K562 (cell line): ENCODE measurements around the gene ST6GALNAC3. TPM values are rescaled to one million over a fixed set of nuclear protein-coding genes. Genes with fewer than 3 reads are reported as not detected.

Source experiments
- ATAC-seq: fragments of 200-7000 bp; cut with Tn5 transposase; 3 replicates; pipeline ENCODE4 v1.9.1; 2020; ENCODE audit warnings: moderate library complexity
- BruUV-seq: library from RNA; stranded (reverse); fragments of 400-500 nt; replicated peaks from 2 replicates; lab custom pipeline; 2021; lab: Mats Ljungman, UMichigan
- CTCF ChIA-PET: fragments of 300-600 bp; formaldehyde crosslinking; extraction: SDS; loops from one replicate; lab custom pipeline; 2021; ENCODE audit warnings: low intra/inter-chr PET ratio; lab: Yijun Ruan, JAX
- POLR2A ChIA-PET: fragments of 300-600, 350-650 bp; sonication (Branson Sonifier 250); formaldehyde crosslinking; extraction: SDS; loops from one replicate; lab custom pipeline; 2021; ENCODE audit warnings: antibody characterized with exemption, inconsistent platforms; lab: Yijun Ruan, JAX
- DNase-seq, 4 experiments: peaks; one replicate each; pipeline versions ENCODE4 v3.0.0 to v3.0.0-alpha.2; 2011 to 2018; ENCODE audit warnings: low spot score in 3 of 4, mixed read lengths in 3 of 4; ENCODE audit errors: extremely low read depth in 1 of 4
- FAIRE-seq: peaks from 2 replicates; lab custom pipeline; 2011; peaks lifted over from hg19 to GRCh38; lab: Jason Lieb, UNC
- H2AFZ ChIP-seq: 2 replicates; pipeline ENCODE4 v1.6.0; 2011; ENCODE audit warnings: low read depth, low read length, control low read depth, inconsistent platforms
- H3K27ac ChIP-seq: fragments of 200-600 bp; 3 replicates; pipeline ENCODE4 v1.8.0; 2011; ENCODE audit warnings: low read depth, mild to moderate bottlenecking, control low read depth, inconsistent platforms, low read length, moderate library complexity, mixed read lengths; ENCODE audit errors: extremely low read depth
- H3K27me3 ChIP-seq, 2 experiments: fragments of 300-600 bp in 1 of 2; 2 replicates in 1 of 2; 3 replicates in 1 of 2; pipeline versions ENCODE4 v1.6.0 to v1.8.0; 2011; ENCODE audit warnings: inconsistent platforms in 2 of 2, low read length in 2 of 2, mild to moderate bottlenecking in 1 of 2, mixed read lengths in 1 of 2, moderate library complexity in 1 of 2; ENCODE audit not compliant: control insufficient read depth in 2 of 2, insufficient read depth in 2 of 2
- H3K36me3 ChIP-seq: fragments of 300-600 bp; 3 replicates; pipeline ENCODE4 v1.8.0; 2011; ENCODE audit warnings: mild to moderate bottlenecking, low read length, inconsistent platforms; ENCODE audit not compliant: control insufficient read depth, insufficient read depth
- H3K4me1 ChIP-seq, 2 experiments: fragments of 200-600 bp in 1 of 2; replicated peaks in 1 of 2; 2 replicates in 1 of 2; 3 replicates in 1 of 2; pipeline versions ENCODE4 v1.5.1 to v1.8.0; 2011; ENCODE audit warnings: inconsistent platforms in 2 of 2, low read length in 2 of 2, mild to moderate bottlenecking in 1 of 2, mixed read lengths in 1 of 2, moderate library complexity in 1 of 2; ENCODE audit not compliant: control insufficient read depth in 2 of 2, insufficient read depth in 2 of 2
- H3K4me2 ChIP-seq: 2 replicates; pipeline ENCODE4 v1.6.1; 2011; ENCODE audit warnings: low read length, control low read depth, inconsistent platforms, mixed read lengths; ENCODE audit not compliant: insufficient read depth
- H3K4me3 ChIP-seq: fragments of 200-600 bp; sonication (generic), shearing (Covaris generic); 2 replicates; pipeline ENCODE4 v1.5.1; 2016; ENCODE audit warnings: control low read depth, inconsistent platforms
- H3K79me2 ChIP-seq: fragments of 200-600 bp; 3 replicates; pipeline ENCODE4 v1.8.0; 2011; ENCODE audit warnings: low read length, inconsistent platforms; ENCODE audit not compliant: control insufficient read depth, insufficient read depth
- H3K9ac ChIP-seq, 2 experiments: 2 replicates each; pipeline versions ENCODE4 v1.6.0 to v1.6.1; 2011; ENCODE audit warnings: low read depth in 2 of 2, low read length in 2 of 2, control low read depth in 1 of 2, inconsistent platforms in 1 of 2, mild to moderate bottlenecking in 1 of 2, mixed read lengths in 1 of 2; ENCODE audit not compliant: insufficient read depth in 1 of 2
- H3K9me1 ChIP-seq: one replicate; pipeline ENCODE4 v1.6.0; 2011; ENCODE audit warnings: inconsistent platforms, mild to moderate bottlenecking, low read length, moderate library complexity; ENCODE audit not compliant: control insufficient read depth, insufficient read depth
- H3K9me3 ChIP-seq: replicated peaks from 2 replicates; pipeline ENCODE4 v1.5.1; 2011; ENCODE audit warnings: low read depth, low read length, inconsistent platforms; ENCODE audit not compliant: control insufficient read depth, insufficient read depth
- H4K20me1 ChIP-seq: replicated peaks from 2 replicates; pipeline ENCODE4 v1.6.1; 2011; ENCODE audit warnings: low read length, inconsistent platforms, mixed read lengths; ENCODE audit not compliant: control insufficient read depth, insufficient read depth
- BRD4 ChIP-seq: fragments of 200-600 bp; sonication (generic); IDR thresholded peaks from 2 replicates; pipeline ENCODE4 v1.6.1; 2017; ENCODE audit warnings: inconsistent platforms
- CEBPG ChIP-seq, 3 experiments: fragments of 200-800 bp in 1 of 3; sonication (Bioruptor generic) in 1 of 3; sonication (generic) in 1 of 3; formaldehyde crosslinking in 1 of 3; IDR thresholded peaks in 2 of 3; conservative IDR thresholded peaks in 1 of 3; 2 replicates each; pipeline versions ENCODE4 v1.6.1 to v1.8.0; 2016 to 2022; ENCODE audit warnings: missing compliant biosample characterization in 2 of 3, missing genetic modification characterization in 2 of 3, mild to moderate bottlenecking in 1 of 3, missing genetic modification reagents in 1 of 3
- CREM ChIP-seq: IDR thresholded peaks from 2 replicates; pipeline ENCODE4 v1.6.1; 2014; ENCODE audit warnings: antibody characterized with exemption, low read depth
- DMBX1 ChIP-seq: fragments of 250-450 bp; sonication (Bioruptor Pico); IDR thresholded peaks from 2 replicates; pipeline ENCODE4 v1.8.0; 2022; ENCODE audit warnings: inconsistent platforms, mild to moderate bottlenecking, moderate library complexity, borderline replicate concordance
- FUS ChIP-seq: fragments of 200-400 bp; formaldehyde crosslinking; optimal IDR thresholded peaks from 2 replicates; pipeline ENCODE3; 2017; ENCODE audit warnings: low read depth, low read length
- ILK ChIP-seq: fragments of 450-650 bp; IDR thresholded peaks from 2 replicates; pipeline ENCODE4 v1.6.1; 2016; ENCODE audit warnings: missing genetic modification characterization, low read depth, mild to moderate bottlenecking, missing compliant biosample characterization, moderate library complexity, borderline replicate concordance
- KAT7 ChIP-seq: sonication (generic); formaldehyde crosslinking; IDR thresholded peaks from 2 replicates; pipeline ENCODE4 v1.8.0; 2022; ENCODE audit warnings: missing genetic modification reagents, mild to moderate bottlenecking, borderline replicate concordance
- KLF6 ChIP-seq: fragments of 250-450 bp; sonication (Bioruptor Pico); IDR thresholded peaks from 2 replicates; pipeline ENCODE4 v1.4.0; 2020; ENCODE audit warnings: mild to moderate bottlenecking, moderate library complexity, borderline replicate concordance
- NCOA4 ChIP-seq: fragments of 450-650 bp; IDR thresholded peaks from 2 replicates; pipeline ENCODE4 v1.6.1; 2018; ENCODE audit warnings: mild to moderate bottlenecking; ENCODE audit not compliant: partially characterized antibody
- RBM34 ChIP-seq: fragments of 200-400 bp; formaldehyde crosslinking; IDR thresholded peaks from 2 replicates; pipeline ENCODE4 v1.6.1; 2018; ENCODE audit warnings: low read length, borderline replicate concordance; ENCODE audit not compliant: insufficient read depth
- SMAD4 ChIP-seq: fragments of 250-450 bp; sonication (Bioruptor Pico); conservative IDR thresholded peaks from 2 replicates; pipeline ENCODE4 v1.8.0; 2021; ENCODE audit warnings: inconsistent platforms, mild to moderate bottlenecking, moderate library complexity
- ZNF121 ChIP-seq: sonication (generic); formaldehyde crosslinking; conservative IDR thresholded peaks from 2 replicates; pipeline ENCODE4 v1.8.0; 2022; ENCODE audit warnings: missing genetic modification reagents
- WGBS: fragments of 100-300 bp; shearing (Covaris generic); methylation state at CpG from one replicate; pipeline ENCODE4 v1.1.6; 2016; ENCODE audit warnings: low coverage, mixed read lengths; ENCODE audit not compliant: insufficient coverage; ENCODE audit errors: missing lambda C conversion rate; 5-methylcytosine and 5-hydroxymethylcytosine counted together
- in situ Hi-C: fragments of 300-500 bp; cut with MboI; formaldehyde crosslinking; loops from 4 replicates; pipeline ENCODE4 v1.15.0; 2018; ENCODE audit warnings: inconsistent platforms, mixed read lengths
- intact Hi-C: fragments of 100-400 bp; cut with micrococcal nuclease; formaldehyde crosslinking; loops from 2 replicates; pipeline ENCODE4 v1.14.2; 2022
- polyA plus RNA-seq, 8 experiments: library from polyadenylated mRNA; depleted of rRNA in 4 of 8; stranded (reverse) in 5 of 8; unstranded in 3 of 8; fragments of >200 nt; fragmentation: Nextera tagmentation in 2 of 8; fragmentation: Illumina TruSeq in 1 of 8; extraction: Ambion mirVana in 2 of 8; extraction: Trizol in 1 of 8; gene quantifications; 2 replicates each; pipeline versions ENCODE4 v1.2.1 to v1.2.3, GENCODE V29; 2011 to 2014; ENCODE audit warnings: inconsistent platforms in 1 of 8, missing spikeins in 1 of 8
- total RNA-seq, 7 experiments: library from RNA; depleted of rRNA in 6 of 7; stranded (reverse); fragments of >200 nt in 6 of 7; fragmentation: Illumina TruSeq in 2 of 7; extraction: Trizol in 2 of 7; gene quantifications; 2 replicates each; pipeline versions ENCODE4 v1.2.1 to v1.2.3, GENCODE V29; 2011 to 2021; ENCODE audit warnings: low replicate concordance in 1 of 7
- TF ChIP-seq, protein P1 (sequence below): sonication (generic); formaldehyde crosslinking; IDR thresholded peaks from 2 replicates; pipeline ENCODE4 v1.8.0; 2022; ENCODE audit warnings: mild to moderate bottlenecking, missing genetic modification reagents

ST6GALNAC3 gene
- total and polyA plus RNA-seq, 9 of the 15 experiments (the other 6 are each of a cell fraction or from before 2014, with no cell fraction given): 0.04 to 0.29 (median 0.18) TPM; not detected in 6

- CTCF ChIA-PET: no interaction called here
Measured at GRCh38 chr1:76314730-76315129, 240.2 kb downstream of the ST6GALNAC3 start.

More at GRCh38 chr1:76314730-76315129, 240.2 kb downstream of the ST6GALNAC3 start:
- TF ChIP-seq KAT7 (CRISPR knock-in tag) (no peak), FUS (no peak), ZNF121 (CRISPR knock-in tag) (no peak), DMBX1 (CRISPR knock-in tag) (no peak), RBM34 (no peak), BRD4 (no peak), SMAD4 (CRISPR knock-in tag) (no peak), KLF6 (CRISPR knock-in tag) (no peak), CEBPG (CRISPR knock-in tag; IDR thresholded peaks at IDR 0.05) (no peak), CEBPG (tag; conservative IDR thresholded peaks at IDR 0.05 in 1 of 2, IDR thresholded peaks at IDR 0.05 in 1 of 2) (no peak), CREM (no peak), NCOA4 (no peak), ILK (tag) (no peak)
- TF ChIP-seq, protein P1, sequence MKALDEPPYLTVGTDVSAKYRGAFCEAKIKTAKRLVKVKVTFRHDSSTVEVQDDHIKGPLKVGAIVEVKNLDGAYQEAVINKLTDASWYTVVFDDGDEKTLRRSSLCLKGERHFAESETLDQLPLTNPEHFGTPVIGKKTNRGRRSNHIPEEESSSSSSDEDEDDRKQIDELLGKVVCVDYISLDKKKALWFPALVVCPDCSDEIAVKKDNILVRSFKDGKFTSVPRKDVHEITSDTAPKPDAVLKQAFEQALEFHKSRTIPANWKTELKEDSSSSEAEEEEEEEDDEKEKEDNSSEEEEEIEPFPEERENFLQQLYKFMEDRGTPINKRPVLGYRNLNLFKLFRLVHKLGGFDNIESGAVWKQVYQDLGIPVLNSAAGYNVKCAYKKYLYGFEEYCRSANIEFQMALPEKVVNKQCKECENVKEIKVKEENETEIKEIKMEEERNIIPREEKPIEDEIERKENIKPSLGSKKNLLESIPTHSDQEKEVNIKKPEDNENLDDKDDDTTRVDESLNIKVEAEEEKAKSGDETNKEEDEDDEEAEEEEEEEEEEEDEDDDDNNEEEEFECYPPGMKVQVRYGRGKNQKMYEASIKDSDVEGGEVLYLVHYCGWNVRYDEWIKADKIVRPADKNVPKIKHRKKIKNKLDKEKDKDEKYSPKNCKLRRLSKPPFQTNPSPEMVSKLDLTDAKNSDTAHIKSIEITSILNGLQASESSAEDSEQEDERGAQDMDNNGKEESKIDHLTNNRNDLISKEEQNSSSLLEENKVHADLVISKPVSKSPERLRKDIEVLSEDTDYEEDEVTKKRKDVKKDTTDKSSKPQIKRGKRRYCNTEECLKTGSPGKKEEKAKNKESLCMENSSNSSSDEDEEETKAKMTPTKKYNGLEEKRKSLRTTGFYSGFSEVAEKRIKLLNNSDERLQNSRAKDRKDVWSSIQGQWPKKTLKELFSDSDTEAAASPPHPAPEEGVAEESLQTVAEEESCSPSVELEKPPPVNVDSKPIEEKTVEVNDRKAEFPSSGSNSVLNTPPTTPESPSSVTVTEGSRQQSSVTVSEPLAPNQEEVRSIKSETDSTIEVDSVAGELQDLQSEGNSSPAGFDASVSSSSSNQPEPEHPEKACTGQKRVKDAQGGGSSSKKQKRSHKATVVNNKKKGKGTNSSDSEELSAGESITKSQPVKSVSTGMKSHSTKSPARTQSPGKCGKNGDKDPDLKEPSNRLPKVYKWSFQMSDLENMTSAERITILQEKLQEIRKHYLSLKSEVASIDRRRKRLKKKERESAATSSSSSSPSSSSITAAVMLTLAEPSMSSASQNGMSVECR (CRISPR knock-in tag): no peak
- FAIRE-seq (no peak), DNase-seq (no peak), ATAC-seq (no peak)
- Histone ChIP-seq H3K79me2 (no peaks in the 10 kb centered on the region), H4K20me1 (no peaks in the 10 kb centered on the region), H3K9me3 (no peaks in the 10 kb centered on the region), H2AFZ (no peak overlapping the region), H3K27ac (no peak overlapping the region), H3K4me3 (no peak overlapping the region), H3K9ac (no peak overlapping the region), H3K36me3 (no peaks in the 10 kb centered on the region), H3K27me3 (no peaks in the 10 kb centered on the region), H3K9me1 (no peaks in the 10 kb centered on the region), H3K4me1 (no peaks in the 10 kb centered on the region), H3K4me2 (no peak overlapping the region)
- intact Hi-C loops (no loop called here), in situ Hi-C loops (no loop called here)
- BruUV-seq: no TSS peak
- POLR2A ChIA-PET: interaction anchor here (1.1 kb wide), 1 partner anchor 17 kb away, joined by 4 read pairs; no protein-coding TSS in a partner anchor
- WGBS: 0% methylated on average over 2 of the region's 2 CpGs
